Uterus (tissue), 4 donors: Measurements from ENCODE around the gene OR8H1. TPM values are rescaled to one million over a fixed set of nuclear protein-coding genes. Genes with fewer than 3 reads are reported as not detected.

ENCODE experiments used
- DNase-seq, 2 donors: peaks; one replicate each; pipeline ENCODE4 v3.0.0-alpha.2; 2019 to 2020
- H3K27ac ChIP-seq, 2 donors: fragments of 200-600 bp; sonication (generic); 1 replicate in 1 of 2; 2 replicates in 1 of 2; pipeline ENCODE4 v1.5.1; 2016 to 2018
- H3K27me3 ChIP-seq, 2 donors: fragments of 200-600 bp; sonication (generic); one replicate each; pipeline ENCODE4 v1.5.1; 2018 to 2019; ENCODE audit warnings: control low read depth in 1 of 2
- H3K36me3 ChIP-seq, 2 donors: fragments of 200-600 bp; sonication (generic); one replicate each; pipeline ENCODE4 v1.5.1; 2019; ENCODE audit warnings: control low read depth in 1 of 2
- H3K4me1 ChIP-seq, 2 donors: fragments of 200-600 bp; sonication (generic); one replicate each; pipeline ENCODE4 v1.5.1; 2018 to 2019; ENCODE audit warnings: control low read depth in 1 of 2
- H3K4me3 ChIP-seq, 2 donors: fragments of 200-600 bp; sonication (generic); 1 replicate in 1 of 2; 2 replicates in 1 of 2; pipeline ENCODE4 v1.5.1; 2018 to 2019; ENCODE audit warnings: mild to moderate bottlenecking in 1 of 2
- H3K9me3 ChIP-seq, 2 donors: fragments of 200-600 bp; sonication (generic); one replicate each; pipeline ENCODE4 v1.5.1; 2019; ENCODE audit warnings: control low read depth in 1 of 2
- CTCF ChIP-seq, 4 experiments: fragments of 200-600 bp in 2 of 4; fragments of 450-650 bp in 2 of 4; sonication (generic) in 2 of 4; IDR thresholded peaks; one replicate each; pipeline ENCODE4 v1.5.1; 2016 to 2019; ENCODE audit warnings: antibody characterized with exemption in 4 of 4, mild to moderate bottlenecking in 2 of 4, moderate library complexity in 1 of 4
- POLR2A ChIP-seq, 2 donors: fragments of 450-650 bp; IDR thresholded peaks; one replicate each; pipeline ENCODE4 v1.6.1; 2016; ENCODE audit warnings: antibody characterized with exemption in 2 of 2, mild to moderate bottlenecking in 1 of 2, moderate library complexity in 1 of 2
- intact Hi-C: fragments of 100-400 bp; cut with DNase I; formaldehyde crosslinking; loops from one replicate; pipeline ENCODE4 v1.15.1; 2023; ENCODE audit warnings: low total_unique reads
- total RNA-seq, 4 donors: library from RNA; depleted of rRNA in 3 of 4; stranded (reverse); fragments of >200 nt in 3 of 4; gene quantifications; one replicate each; pipeline versions ENCODE4 v1.1.0 to v1.2.4, GENCODE V29; 2014 to 2023
- donor health status: DM: yes; HTN: yes; CAD: no.

The OR8H1 gene
- total RNA-seq, 4 donors from 2014 or later = not detected

DNA sequence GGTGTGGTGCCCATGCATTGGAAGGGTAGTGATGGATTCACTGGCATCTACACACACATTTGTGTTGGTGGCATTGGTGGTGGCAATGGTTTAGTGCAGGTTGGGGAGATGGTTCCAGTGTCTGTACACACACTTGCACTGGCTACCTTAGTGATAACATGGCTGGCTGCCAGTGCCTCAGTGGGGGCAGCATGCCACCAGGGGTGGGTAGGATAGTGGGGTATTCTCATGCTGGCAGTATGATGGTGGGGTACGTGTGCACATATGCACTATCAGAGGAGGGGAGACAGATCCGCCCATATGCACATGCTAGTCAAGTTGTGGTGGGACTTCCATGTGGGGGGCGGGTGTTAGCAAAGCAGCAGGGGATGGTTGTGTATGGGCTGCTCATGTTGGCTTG is 15.8 kb upstream of the OR8H1 start:
- Histone ChIP-seq H3K4me1 (no peaks in the 10 kb centered on the region), H3K36me3 (no peaks in the 10 kb centered on the region), H3K4me3 (no peak overlapping the region), H3K27me3 (no peaks in the 10 kb centered on the region), H3K27ac (no peak overlapping the region), H3K9me3 (no peaks in the 10 kb centered on the region)
- TF ChIP-seq CTCF (IDR thresholded peaks at IDR 0.05) (no peak), POLR2A (IDR thresholded peaks at IDR 0.05) (no peak)
- no peak for DNase-seq
- intact Hi-C loops = no loop called here

GRCh38 chr11:56296898-56297297 is 4.8 kb upstream of the OR8H1 start:
- Histone ChIP-seq H3K9me3 (no peaks in the 10 kb centered on the region), H3K4me1 (no peaks in the 10 kb centered on the region), H3K4me3 (no peak overlapping the region), H3K36me3 (no peaks in the 10 kb centered on the region), H3K27ac (no peak overlapping the region), H3K27me3 (no peaks in the 10 kb centered on the region)
- intact Hi-C loops = no loop called here
- TF ChIP-seq CTCF (IDR thresholded peaks at IDR 0.05) (no peak), POLR2A (IDR thresholded peaks at IDR 0.05) (no peak)
- DNase-seq = no peak

DNA sequence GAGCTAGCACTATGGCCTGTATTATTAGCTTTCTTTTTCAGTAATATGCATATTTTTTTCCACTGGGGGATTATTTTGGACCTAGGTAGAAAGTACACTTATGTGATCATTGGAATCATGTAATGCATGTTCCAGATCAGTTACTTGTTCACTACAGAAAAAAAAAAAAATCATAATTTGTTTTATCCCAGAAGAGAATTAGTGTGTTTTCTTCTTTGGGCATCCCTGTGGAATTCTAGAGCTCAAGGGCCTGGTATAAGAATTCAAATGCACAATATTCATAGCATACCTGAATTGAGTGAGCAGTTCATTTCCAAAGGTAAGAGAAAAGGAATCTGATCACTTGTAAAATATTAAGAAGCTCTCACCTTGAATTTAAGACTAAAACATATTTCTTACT is 18.2 kb downstream of the OR8H1 start, which contains the start of gene OR5T1:
Gene OR5T1, plus strand, starts transcription at position 301 of the 400 bp plus-strand sequence. CDS start 1,485 bp downstream, outside the sequence.
- no peaks in the 10 kb centered on the region for H3K36me3 ChIP-seq
- DNase-seq = no peak
- intact Hi-C loops = no loop called here
- H3K9me3 ChIP-seq = no peaks in the 10 kb centered on the region
- TF ChIP-seq POLR2A (IDR thresholded peaks at IDR 0.05) (no peak), CTCF (IDR thresholded peaks at IDR 0.05) (no peak)
- H3K4me3 ChIP-seq = no peak within 1 kb of the TSS
- no peak within 1 kb of the TSS for H3K27ac ChIP-seq
- no peaks in the 10 kb centered on the region for H3K27me3 ChIP-seq
- no peaks in the 10 kb centered on the region for H3K4me1 ChIP-seq

DNA sequence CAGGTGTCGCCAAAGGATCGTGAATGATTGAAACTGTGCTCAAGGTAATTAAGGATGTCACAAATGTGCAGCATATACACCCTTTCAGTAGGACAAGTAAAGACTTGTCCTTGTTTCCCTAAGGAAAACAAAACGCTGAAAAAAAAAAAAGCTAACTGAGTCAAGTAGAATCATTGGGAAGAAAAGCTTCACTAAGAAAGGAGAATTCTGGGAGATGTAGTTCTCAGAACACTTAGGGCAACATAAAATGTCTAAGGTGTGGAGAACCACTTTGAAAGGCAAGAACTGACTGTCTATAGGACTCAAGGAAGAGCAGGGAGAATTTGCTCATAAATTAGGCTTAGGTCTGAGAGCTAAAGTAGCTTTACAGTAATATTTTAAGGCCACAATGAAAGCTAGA is 21.0 kb downstream of the OR8H1 start:
- no peaks in the 10 kb centered on the region for H3K27me3 ChIP-seq
- H3K4me3 ChIP-seq = no peak overlapping the region
- no peak for DNase-seq
- H3K36me3 ChIP-seq = no peaks in the 10 kb centered on the region
- no peaks in the 10 kb centered on the region for H3K4me1 ChIP-seq
- H3K27ac ChIP-seq = no peak overlapping the region
- TF ChIP-seq POLR2A (IDR thresholded peaks at IDR 0.05) = no peak
- TF ChIP-seq CTCF (IDR thresholded peaks at IDR 0.05) = no peak
- no peaks in the 10 kb centered on the region for H3K9me3 ChIP-seq
- intact Hi-C loops = no loop called here

DNA sequence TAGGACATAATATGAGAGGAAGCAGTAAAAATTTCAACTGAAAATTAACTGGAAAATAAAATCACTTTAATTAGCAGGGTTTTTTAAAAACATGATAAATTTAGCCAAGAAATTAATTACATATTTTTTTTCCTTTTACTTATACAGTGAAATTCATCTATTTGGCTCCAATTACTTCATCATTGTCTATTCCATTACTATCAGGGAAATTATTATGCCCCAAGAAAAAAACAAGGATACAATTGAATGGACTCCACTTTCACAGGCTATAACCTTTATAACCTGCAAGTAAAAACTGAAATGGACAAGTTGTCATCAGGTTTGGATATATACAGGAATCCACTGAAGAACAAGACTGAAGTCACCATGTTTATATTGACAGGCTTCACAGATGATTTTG is 40.1 kb downstream of the OR8H1 start, which contains the start of gene OR5T3:
Gene OR5T3, plus strand, starts transcription at position 301 of the 400 bp plus-strand sequence. Its CDS starts 0 bp downstream, at position 301.
- Histone ChIP-seq H3K27me3 (no peaks in the 10 kb centered on the region), H3K4me3 (no peak within 1 kb of the TSS), H3K9me3 (no peaks in the 10 kb centered on the region), H3K27ac (no peak within 1 kb of the TSS), H3K36me3 (no peaks in the 10 kb centered on the region), H3K4me1 (no peaks in the 10 kb centered on the region)
- TF ChIP-seq POLR2A (IDR thresholded peaks at IDR 0.05) = no peak
- TF ChIP-seq CTCF (IDR thresholded peaks at IDR 0.05) = no peak
- no peak for DNase-seq
- intact Hi-C loops = no loop called here

Other genes with a start within 250 kb of the OR8H1 start
- gene OR8I2, start 198.9 kb downstream of the OR8H1 start, total RNA-seq = not detected
- gene OR8H2, start 188.6 kb downstream of the OR8H1 start, total RNA-seq = not detected
- gene OR8H3, start 169.9 kb downstream of the OR8H1 start, total RNA-seq = not detected
- gene OR8J3, start 152.1 kb downstream of the OR8H1 start, total RNA-seq = not detected
- gene OR8K5, start 131.9 kb downstream of the OR8H1 start, total RNA-seq = not detected
- gene OR5J2, start 115.6 kb downstream of the OR8H1 start, total RNA-seq = not detected
- not detected for gene OR5T2, start 58.0 kb downstream of the OR8H1 start, total RNA-seq
- not detected for gene OR5T3, start 40.0 kb downstream of the OR8H1 start, total RNA-seq
- gene OR5T1, start 18.1 kb downstream of the OR8H1 start, total RNA-seq = not detected
- gene OR8K3, start 22.9 kb upstream of the OR8H1 start, total RNA-seq = not detected
- not detected for gene OR8K1, start 53.8 kb upstream of the OR8H1 start, total RNA-seq
- gene OR8J1, start 62.0 kb upstream of the OR8H1 start, total RNA-seq = not detected
- not detected for gene OR8U1, start 83.4 kb upstream of the OR8H1 start, total RNA-seq
- gene OR5AL1, start 120.4 kb upstream of the OR8H1 start, total RNA-seq = not detected
- gene OR5M3, start 181.1 kb upstream of the OR8H1 start, total RNA-seq = not detected
- not detected for gene OR5M8, start 199.1 kb upstream of the OR8H1 start, total RNA-seq